Nephron progenitor cell (in vitro differentiated cells): ENCODE measurements around the gene GHRHR.

Experiments used
- DNase-seq: peaks from one replicate; pipeline ENCODE4 v3.0.0; 2021
- H3K27ac Mint-ChIP-seq: 2 replicates; pipeline ENCODE4 v1.8.0; 2021; ENCODE audit warnings: mild to moderate bottlenecking, moderate library complexity, mixed read lengths
- H3K27me3 Mint-ChIP-seq: 2 replicates; pipeline ENCODE4 v1.8.0; 2021; ENCODE audit warnings: mild to moderate bottlenecking, low read depth, mixed read lengths; ENCODE audit not compliant: poor library complexity
- H3K36me3 Mint-ChIP-seq: 2 replicates; pipeline ENCODE4 v1.8.0; 2021; ENCODE audit warnings: low read depth, mixed read lengths
- H3K4me1 Mint-ChIP-seq: 2 replicates; pipeline ENCODE4 v1.8.0; 2021; ENCODE audit warnings: mixed read lengths
- H3K4me3 Mint-ChIP-seq: 2 replicates; pipeline ENCODE4 v1.8.0; 2021; ENCODE audit warnings: mild to moderate bottlenecking, moderate library complexity, mixed read lengths
- H3K9me3 Mint-ChIP-seq: 2 replicates; pipeline ENCODE4 v1.8.0; 2021; ENCODE audit warnings: mild to moderate bottlenecking, moderate library complexity, mixed read lengths
- TF ChIP-seq, protein P1 (sequence below): fragments of 200-600 bp; sonication (generic); IDR thresholded peaks from 2 replicates; pipeline ENCODE4 v1.5.0; 2021; ENCODE audit warnings: antibody characterized with exemption

Gene GHRHR

GRCh38 chr7:30970074-30970473 is 6.3 kb downstream of the GHRHR start:
- Mint-ChIP-seq H3K4me3 (no peak overlapping the region), H3K36me3 (no peaks in the 10 kb centered on the region), H3K27me3 (peaks cover 28% of the 10 kb centered on the region), H3K4me1 (peaks cover 9% of the 10 kb centered on the region), H3K9me3 (no peaks in the 10 kb centered on the region), H3K27ac (no peak overlapping the region)
- no peak for DNase-seq
- TF ChIP-seq, protein P1, sequence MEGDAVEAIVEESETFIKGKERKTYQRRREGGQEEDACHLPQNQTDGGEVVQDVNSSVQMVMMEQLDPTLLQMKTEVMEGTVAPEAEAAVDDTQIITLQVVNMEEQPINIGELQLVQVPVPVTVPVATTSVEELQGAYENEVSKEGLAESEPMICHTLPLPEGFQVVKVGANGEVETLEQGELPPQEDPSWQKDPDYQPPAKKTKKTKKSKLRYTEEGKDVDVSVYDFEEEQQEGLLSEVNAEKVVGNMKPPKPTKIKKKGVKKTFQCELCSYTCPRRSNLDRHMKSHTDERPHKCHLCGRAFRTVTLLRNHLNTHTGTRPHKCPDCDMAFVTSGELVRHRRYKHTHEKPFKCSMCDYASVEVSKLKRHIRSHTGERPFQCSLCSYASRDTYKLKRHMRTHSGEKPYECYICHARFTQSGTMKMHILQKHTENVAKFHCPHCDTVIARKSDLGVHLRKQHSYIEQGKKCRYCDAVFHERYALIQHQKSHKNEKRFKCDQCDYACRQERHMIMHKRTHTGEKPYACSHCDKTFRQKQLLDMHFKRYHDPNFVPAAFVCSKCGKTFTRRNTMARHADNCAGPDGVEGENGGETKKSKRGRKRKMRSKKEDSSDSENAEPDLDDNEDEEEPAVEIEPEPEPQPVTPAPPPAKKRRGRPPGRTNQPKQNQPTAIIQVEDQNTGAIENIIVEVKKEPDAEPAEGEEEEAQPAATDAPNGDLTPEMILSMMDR, result no peak

GRCh38 chr7:30970594-30971094 is 6.9 kb downstream of the GHRHR start:
- TF ChIP-seq, protein P1, result no peak
- Mint-ChIP-seq H3K27me3 (peaks cover 28% of the 10 kb centered on the region), H3K4me1 (peaks cover 9% of the 10 kb centered on the region), H3K27ac (no peak overlapping the region), H3K9me3 (no peaks in the 10 kb centered on the region), H3K4me3 (no peak overlapping the region), H3K36me3 (no peaks in the 10 kb centered on the region)
- DNase-seq, result peak; percentile 32

GRCh38 chr7:30971440-30971839 is 7.7 kb downstream of the GHRHR start:
- H3K4me3 Mint-ChIP-seq, result no peak overlapping the region

GRCh38 chr7:30971840-30972563 is 8.2 kb downstream of the GHRHR start:
- H3K36me3 Mint-ChIP-seq, result no peaks in the 10 kb centered on the region
- H3K4me1 Mint-ChIP-seq, result peaks cover 9% of the 10 kb centered on the region
- H3K9me3 Mint-ChIP-seq, result no peaks in the 10 kb centered on the region
- peaks cover 38% of the 10 kb centered on the region for H3K27me3 Mint-ChIP-seq
- no peak overlapping the region for H3K4me3 Mint-ChIP-seq
- TF ChIP-seq, protein P1, result no peak
- H3K27ac Mint-ChIP-seq, result no peak overlapping the region
- no peak for DNase-seq

More at GRCh38 chr7:30971440-30971839, 7.7 kb downstream of the GHRHR start:
- Mint-ChIP-seq H3K36me3 (no peaks in the 10 kb centered on the region), H3K27me3 (peaks cover 34% of the 10 kb centered on the region), H3K27ac (no peak overlapping the region), H3K9me3 (no peaks in the 10 kb centered on the region), H3K4me1 (peaks cover 9% of the 10 kb centered on the region)
- TF ChIP-seq, protein P1, result no peak
- no peak for DNase-seq

GRCh38 chr7:30973292-30973691 is 9.5 kb downstream of the GHRHR start:
- no peak overlapping the region for H3K27ac Mint-ChIP-seq
- TF ChIP-seq, protein P1, result no peak
- H3K4me3 Mint-ChIP-seq, result no peak overlapping the region
- H3K36me3 Mint-ChIP-seq, result no peaks in the 10 kb centered on the region
- peaks cover 9% of the 10 kb centered on the region for H3K4me1 Mint-ChIP-seq
- no peaks in the 10 kb centered on the region for H3K9me3 Mint-ChIP-seq
- H3K27me3 Mint-ChIP-seq, result peaks cover 39% of the 10 kb centered on the region
- DNase-seq, result no peak
